SU-DHL-6 (cell line): ENCODE data around the gene MYH8.

Source experiments
- H2AFZ ChIP-seq: fragments of 200-600 bp; sonication (generic); 2 replicates; pipeline ENCODE4 v1.6.1; 2014; ENCODE audit warnings: low read depth, mild to moderate bottlenecking, moderate library complexity, mixed read lengths, antibody characterized with exemption, low read length; ENCODE audit not compliant: severe bottlenecking
- H3F3A ChIP-seq: fragments of 200-600 bp; shearing (Covaris generic); 2 replicates; pipeline ENCODE4 v1.6.0; 2016; ENCODE audit warnings: antibody characterized with exemption, mild to moderate bottlenecking; ENCODE audit not compliant: insufficient read depth
- H3K27ac ChIP-seq: fragments of 200-600 bp; sonication (generic); 2 replicates; pipeline ENCODE4 v1.5.1; 2016; ENCODE audit warnings: low read depth, mild to moderate bottlenecking, low read length, moderate library complexity, mixed read lengths
- H3K27me3 ChIP-seq: fragments of 200-600 bp; sonication (generic), shearing (Covaris generic); 2 replicates; pipeline ENCODE4 v1.6.0; 2014; ENCODE audit warnings: mild to moderate bottlenecking, low read length
- H3K36me3 ChIP-seq: fragments of 200-600 bp; sonication (generic); 2 replicates; pipeline ENCODE4 v1.6.1; 2014; ENCODE audit warnings: mild to moderate bottlenecking, low read length, mixed read lengths
- H3K4me2 ChIP-seq: fragments of 300-600, 200-600 bp; shearing (Covaris generic), sonication (generic); 2 replicates; pipeline ENCODE4 v1.6.0; 2014; ENCODE audit warnings: low read length, low read depth, mild to moderate bottlenecking; ENCODE audit not compliant: poor library complexity, severe bottlenecking
- H3K4me3 ChIP-seq: fragments of 200-600 bp; sonication (generic); 2 replicates; pipeline ENCODE4 v1.5.1; 2014; ENCODE audit warnings: antibody characterized with exemption, low read length, mild to moderate bottlenecking, mixed read lengths; ENCODE audit not compliant: insufficient read depth, poor library complexity, severe bottlenecking
- H3K79me2 ChIP-seq: fragments of 200-600 bp; sonication (generic); 2 replicates; pipeline ENCODE4 v1.6.1; 2014; ENCODE audit warnings: mild to moderate bottlenecking, low read length, moderate library complexity; ENCODE audit not compliant: insufficient read depth
- H3K9ac ChIP-seq: fragments of 200-600 bp; sonication (generic); 2 replicates; pipeline ENCODE4 v1.7.0; 2014; ENCODE audit warnings: mild to moderate bottlenecking, low read length
- H3K9me2 ChIP-seq: fragments of 200-600 bp; sonication (generic); replicated peaks from 2 replicates; pipeline ENCODE4 v1.6.1; 2014; ENCODE audit warnings: low read length; ENCODE audit not compliant: insufficient read depth
- H3K9me3 ChIP-seq: fragments of 200-600 bp; sonication (generic); 2 replicates; pipeline ENCODE4 v1.6.1; 2014; ENCODE audit warnings: low read length, mixed read lengths; ENCODE audit not compliant: insufficient read depth
- H4K20me1 ChIP-seq: fragments of 200-600 bp; sonication (generic); 2 replicates; pipeline ENCODE4 v1.6.1; 2014; ENCODE audit warnings: low read depth, mild to moderate bottlenecking, antibody characterized with exemption, low read length, moderate library complexity, mixed read lengths
- EZH2phosphoT487 ChIP-seq: fragments of 200-600 bp; sonication (generic), shearing (Covaris generic); conservative IDR thresholded peaks from 2 replicates; pipeline ENCODE4 v1.6.1; 2018; ENCODE audit warnings: mild to moderate bottlenecking, antibody characterized with exemption, low read length, moderate library complexity, mixed read lengths
- TF ChIP-seq, protein P1 (sequence below): fragments of 200-600 bp; sonication (generic); IDR thresholded peaks from one replicate; pipeline ENCODE4 v1.5.1; 2017; ENCODE audit warnings: antibody characterized with exemption, mild to moderate bottlenecking, low read length, moderate library complexity; ENCODE audit not compliant: insufficient read depth, poor library complexity, severe bottlenecking

The MYH8 gene

DNA sequence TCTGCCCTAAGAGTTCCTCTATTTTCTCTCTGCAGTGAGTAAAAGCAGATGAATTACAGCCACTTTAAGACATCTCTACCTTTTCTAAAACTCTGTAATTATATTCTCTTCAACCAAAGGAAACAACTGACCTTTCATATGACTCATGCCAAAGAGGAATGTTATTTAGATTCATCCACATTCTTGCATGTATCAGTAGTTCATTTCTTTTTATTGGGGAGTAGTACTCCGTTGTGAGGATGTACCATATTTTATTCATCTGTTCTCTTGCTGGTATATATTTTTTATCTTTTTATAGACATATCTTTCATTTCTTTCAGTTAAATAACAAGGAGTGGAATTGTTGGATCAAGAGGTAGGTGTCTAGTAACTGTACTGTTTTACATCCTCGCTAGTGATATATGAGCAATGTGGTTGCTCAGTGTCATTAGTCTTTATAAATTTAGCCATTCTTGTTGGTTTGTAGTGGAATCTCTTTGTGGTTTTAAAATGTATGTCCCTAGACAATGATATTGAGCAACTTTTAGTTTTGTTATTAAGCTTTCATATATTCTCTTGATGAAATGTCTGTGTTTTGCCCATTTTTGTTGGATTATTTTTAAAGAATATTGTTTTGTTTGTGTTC, 7.8 kb upstream of the MYH8 start:
- TF ChIP-seq EZH2phosphoT487: no peak
- TF ChIP-seq, protein P1, sequence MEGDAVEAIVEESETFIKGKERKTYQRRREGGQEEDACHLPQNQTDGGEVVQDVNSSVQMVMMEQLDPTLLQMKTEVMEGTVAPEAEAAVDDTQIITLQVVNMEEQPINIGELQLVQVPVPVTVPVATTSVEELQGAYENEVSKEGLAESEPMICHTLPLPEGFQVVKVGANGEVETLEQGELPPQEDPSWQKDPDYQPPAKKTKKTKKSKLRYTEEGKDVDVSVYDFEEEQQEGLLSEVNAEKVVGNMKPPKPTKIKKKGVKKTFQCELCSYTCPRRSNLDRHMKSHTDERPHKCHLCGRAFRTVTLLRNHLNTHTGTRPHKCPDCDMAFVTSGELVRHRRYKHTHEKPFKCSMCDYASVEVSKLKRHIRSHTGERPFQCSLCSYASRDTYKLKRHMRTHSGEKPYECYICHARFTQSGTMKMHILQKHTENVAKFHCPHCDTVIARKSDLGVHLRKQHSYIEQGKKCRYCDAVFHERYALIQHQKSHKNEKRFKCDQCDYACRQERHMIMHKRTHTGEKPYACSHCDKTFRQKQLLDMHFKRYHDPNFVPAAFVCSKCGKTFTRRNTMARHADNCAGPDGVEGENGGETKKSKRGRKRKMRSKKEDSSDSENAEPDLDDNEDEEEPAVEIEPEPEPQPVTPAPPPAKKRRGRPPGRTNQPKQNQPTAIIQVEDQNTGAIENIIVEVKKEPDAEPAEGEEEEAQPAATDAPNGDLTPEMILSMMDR: no peak
- Histone ChIP-seq H4K20me1 (no peaks in the 10 kb centered on the region), H3K27ac (no peak overlapping the region), H3K9ac (no peak overlapping the region), H3K79me2 (no peaks in the 10 kb centered on the region), H3F3A (no peaks in the 10 kb centered on the region), H3K9me3 (no peaks in the 10 kb centered on the region), H3K9me2 (no peaks in the 10 kb centered on the region), H3K27me3 (no peaks in the 10 kb centered on the region), H2AFZ (no peak overlapping the region), H3K4me2 (no peak overlapping the region), H3K36me3 (no peaks in the 10 kb centered on the region), H3K4me3 (no peak overlapping the region)

DNA sequence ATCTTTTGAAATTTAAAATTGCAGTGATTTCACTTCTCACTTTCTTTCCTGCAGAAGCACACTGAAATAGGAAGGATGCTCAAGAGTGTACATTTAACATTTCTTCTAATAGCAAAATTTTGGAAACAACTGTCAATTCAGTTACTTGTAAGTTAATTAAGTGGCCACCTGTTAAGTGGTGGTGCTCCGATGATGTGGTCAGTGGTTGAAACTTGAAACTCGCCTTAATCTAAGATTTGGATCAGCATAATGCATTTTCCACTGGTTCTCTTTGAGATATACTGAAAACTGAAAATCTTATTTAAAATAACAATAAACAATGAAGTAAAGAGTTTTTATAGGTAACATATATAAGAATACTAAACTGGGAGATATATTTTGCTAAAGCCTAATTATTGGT, 7.0 kb upstream of the MYH8 start:
- Histone ChIP-seq H3K4me3 (no peak overlapping the region), H3K4me2 (no peak overlapping the region), H2AFZ (no peak overlapping the region), H3K27ac (no peak overlapping the region), H4K20me1 (no peaks in the 10 kb centered on the region), H3K36me3 (no peaks in the 10 kb centered on the region), H3K79me2 (no peaks in the 10 kb centered on the region), H3F3A (no peaks in the 10 kb centered on the region), H3K9me2 (no peaks in the 10 kb centered on the region), H3K27me3 (no peaks in the 10 kb centered on the region), H3K9ac (no peak overlapping the region), H3K9me3 (no peaks in the 10 kb centered on the region)
- TF ChIP-seq, protein P1: no peak
- no peak for TF ChIP-seq EZH2phosphoT487

GRCh38 chr17:10421211-10421610, 539 bp downstream of the MYH8 start:
- Histone ChIP-seq H3K27me3 (no peaks in the 10 kb centered on the region), H3K79me2 (no peaks in the 10 kb centered on the region), H3K9me2 (no peaks in the 10 kb centered on the region), H3K4me2 (no peak overlapping the region), H4K20me1 (no peaks in the 10 kb centered on the region), H3K4me3 (no peak overlapping the region), H3K9me3 (no peaks in the 10 kb centered on the region), H3K36me3 (no peaks in the 10 kb centered on the region), H3K9ac (no peak overlapping the region), H3F3A (no peaks in the 10 kb centered on the region), H2AFZ (no peak overlapping the region), H3K27ac (no peak overlapping the region)
- no peak for TF ChIP-seq EZH2phosphoT487

DNA sequence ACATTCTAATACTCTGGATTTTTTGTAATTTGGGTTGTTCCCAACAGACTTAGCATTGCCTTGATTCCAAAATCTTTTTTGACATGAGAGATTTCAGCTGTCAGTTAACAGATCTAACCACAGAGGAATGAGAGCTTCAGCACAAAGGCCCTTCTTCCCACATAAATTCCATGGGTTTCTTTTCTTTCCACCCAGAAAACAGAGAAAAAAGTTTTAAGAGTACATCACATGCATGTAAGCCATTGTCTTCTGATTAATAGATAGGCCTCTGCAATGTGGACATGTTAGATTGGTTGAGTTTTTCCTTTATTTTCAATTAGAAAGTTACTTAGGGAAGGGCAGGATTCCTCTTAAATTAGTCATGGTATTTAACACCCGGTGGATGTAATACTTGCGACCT, 939 bp downstream of the MYH8 start:
- no peak overlapping the region for H2AFZ ChIP-seq
- H3K36me3 ChIP-seq: no peaks in the 10 kb centered on the region
- H3K4me3 ChIP-seq: no peak overlapping the region
- no peaks in the 10 kb centered on the region for H3K79me2 ChIP-seq
- no peaks in the 10 kb centered on the region for H3K9me3 ChIP-seq
- TF ChIP-seq EZH2phosphoT487: no peak
- TF ChIP-seq, protein P1: no peak
- H3K9me2 ChIP-seq: no peaks in the 10 kb centered on the region
- H3K4me2 ChIP-seq: no peak overlapping the region
- H3K27me3 ChIP-seq: no peaks in the 10 kb centered on the region
- H3K27ac ChIP-seq: no peak overlapping the region
- H3F3A ChIP-seq: no peaks in the 10 kb centered on the region
- no peak overlapping the region for H3K9ac ChIP-seq
- no peaks in the 10 kb centered on the region for H4K20me1 ChIP-seq
